Liver (tissue), 9 donors: ENCODE results near the gene LRRFIP1. TPM values are rescaled to one million over a fixed set of nuclear protein-coding genes. Genes with fewer than 3 reads are reported as not detected.

ENCODE experiments used
- DNase-seq: peaks from one replicate; pipeline ENCODE4 v3.0.0-alpha.2; 2017; ENCODE audit warnings: low spot score
- H3K27ac ChIP-seq, 2 donors: one replicate each; pipeline ENCODE4 v1.7.0; 2013; ENCODE audit warnings: inconsistent platforms in 2 of 2, low read length in 2 of 2, control low read depth in 1 of 2, low read depth in 1 of 2, mild to moderate bottlenecking in 1 of 2
- H3K27me3 ChIP-seq, 4 donors: one replicate each; pipeline versions ENCODE4 v1.6.1 to v1.7.0; 2013; ENCODE audit warnings: low read length in 3 of 4, inconsistent platforms in 1 of 4, mild to moderate bottlenecking in 1 of 4, moderate library complexity in 1 of 4; ENCODE audit not compliant: control insufficient read depth in 4 of 4, insufficient read depth in 4 of 4
- H3K36me3 ChIP-seq, 4 donors: one replicate each; pipeline versions ENCODE4 v1.6.1 to v1.7.0; 2013; ENCODE audit warnings: low read length in 3 of 4, mild to moderate bottlenecking in 3 of 4, low read depth in 1 of 4, moderate library complexity in 1 of 4; ENCODE audit not compliant: control insufficient read depth in 4 of 4, insufficient read depth in 3 of 4
- H3K4me1 ChIP-seq, 4 donors: one replicate each; pipeline versions ENCODE4 v1.6.1 to v1.7.0; 2013; ENCODE audit warnings: low read length in 3 of 4, mild to moderate bottlenecking in 3 of 4, moderate library complexity in 1 of 4; ENCODE audit not compliant: control insufficient read depth in 4 of 4, insufficient read depth in 4 of 4
- H3K4me3 ChIP-seq, 3 donors: one replicate each; pipeline versions ENCODE4 v1.6.1 to v1.7.0; 2013; ENCODE audit warnings: low read length in 3 of 3, control low read depth in 1 of 3, low read depth in 1 of 3, mild to moderate bottlenecking in 1 of 3
- H3K9ac ChIP-seq, 2 donors: one replicate each; pipeline ENCODE4 v1.7.0; 2013; ENCODE audit warnings: low read length in 2 of 2, mild to moderate bottlenecking in 2 of 2, moderate library complexity in 2 of 2, control low read depth in 1 of 2, low read depth in 1 of 2
- H3K9me3 ChIP-seq, 4 donors: one replicate each; pipeline versions ENCODE4 v1.6.1 to v1.7.0; 2013; ENCODE audit warnings: low read length in 3 of 4; ENCODE audit not compliant: control insufficient read depth in 4 of 4
- ATF3 ChIP-seq: IDR thresholded peaks from 2 replicates; pipeline ENCODE4 v1.6.1; 2016; ENCODE audit warnings: antibody characterized with exemption
- CTCF ChIP-seq: fragments of 150-350 bp; IDR thresholded peaks from 2 replicates; pipeline ENCODE4 v1.5.1; 2017; ENCODE audit warnings: improper control_type of control experiment, low read depth, low read length; ENCODE audit not compliant: missing input control
- EGR1 ChIP-seq, 2 donors: IDR thresholded peaks; 2 replicates each; pipeline ENCODE4 v1.6.1; 2016 to 2018; ENCODE audit warnings: antibody characterized with exemption in 2 of 2, low read depth in 2 of 2
- FOXA1 ChIP-seq: IDR thresholded peaks from 2 replicates; pipeline ENCODE4 v1.6.1; 2016; ENCODE audit warnings: antibody characterized with exemption
- FOXA2 ChIP-seq: IDR thresholded peaks from 2 replicates; pipeline ENCODE4 v1.6.1; 2016; ENCODE audit warnings: antibody characterized with exemption
- GABPA ChIP-seq, 2 donors: IDR thresholded peaks in 1 of 2; conservative IDR thresholded peaks in 1 of 2; 2 replicates each; pipeline ENCODE4 v1.6.1; 2016; ENCODE audit warnings: antibody characterized with exemption in 2 of 2, mild to moderate bottlenecking in 1 of 2, moderate library complexity in 1 of 2
- HNF4A ChIP-seq, 2 donors: conservative IDR thresholded peaks; 2 replicates each; pipeline ENCODE4 v1.6.1; 2016; ENCODE audit warnings: antibody characterized with exemption in 2 of 2, mild to moderate bottlenecking in 2 of 2
- HNF4G ChIP-seq: IDR thresholded peaks from 2 replicates; pipeline ENCODE4 v1.6.1; 2016; ENCODE audit warnings: antibody characterized with exemption
- JUND ChIP-seq, 2 donors: IDR thresholded peaks; 2 replicates each; pipeline ENCODE4 v1.6.1; 2016; ENCODE audit warnings: antibody characterized with exemption in 2 of 2
- MAX ChIP-seq: IDR thresholded peaks from 2 replicates; pipeline ENCODE4 v1.6.1; 2016; ENCODE audit warnings: antibody characterized with exemption
- NR2F2 ChIP-seq: IDR thresholded peaks from 2 replicates; pipeline ENCODE4 v1.6.1; 2016; ENCODE audit warnings: antibody characterized with exemption
- RAD21 ChIP-seq, 2 donors: IDR thresholded peaks; 2 replicates each; pipeline ENCODE4 v1.6.1; 2016; ENCODE audit warnings: antibody characterized with exemption in 2 of 2, mild to moderate bottlenecking in 2 of 2
- REST ChIP-seq: IDR thresholded peaks from 2 replicates; pipeline ENCODE4 v1.6.1; 2016; ENCODE audit warnings: antibody characterized with exemption, mild to moderate bottlenecking
- RXRA ChIP-seq, 2 donors: IDR thresholded peaks; 2 replicates each; pipeline ENCODE4 v1.6.1; 2017 to 2018; ENCODE audit warnings: antibody characterized with exemption in 2 of 2, mild to moderate bottlenecking in 1 of 2
- SP1 ChIP-seq: IDR thresholded peaks from 2 replicates; pipeline ENCODE4 v1.6.1; 2018; ENCODE audit warnings: antibody characterized with exemption, mild to moderate bottlenecking
- TAF1 ChIP-seq: conservative IDR thresholded peaks from 2 replicates; pipeline ENCODE4 v1.6.1; 2016; ENCODE audit warnings: antibody characterized with exemption, mild to moderate bottlenecking
- YY1 ChIP-seq: IDR thresholded peaks from 2 replicates; pipeline ENCODE4 v1.6.1; 2016; ENCODE audit warnings: antibody characterized with exemption, mild to moderate bottlenecking
- ZBTB33 ChIP-seq: IDR thresholded peaks from 2 replicates; pipeline ENCODE4 v1.6.1; 2016; ENCODE audit warnings: antibody characterized with exemption
- WGBS: extraction: QIAGEN DNeasy Blood & Tissue Kit; methylation state at CpG from one replicate; pipeline ENCODE4 v1.1.7; 2013; 5-methylcytosine and 5-hydroxymethylcytosine counted together
- polyA plus RNA-seq, 2 donors: library from polyadenylated mRNA; stranded (reverse) in 1 of 2; unstranded in 1 of 2; fragments of 200-250 nt in 1 of 2; fragments of >200 nt in 1 of 2; fragmentation: Nextera tagmentation in 1 of 2; extraction: Ambion mirVana in 1 of 2; gene quantifications; one replicate each; pipeline versions ENCODE4 v1.2.1 to v1.2.3, GENCODE V29; 2013 to 2015
- total RNA-seq, 2 donors: library from RNA; depleted of rRNA; stranded (reverse); fragments of >200 nt; gene quantifications; one replicate each; pipeline ENCODE4 v1.2.3, GENCODE V29; 2014
- donor health status: healthy.
- donor health status: healthy.
- donor health status: healthy.
- donor health status: healthy.
- donor health status: healthy.

LRRFIP1 gene
- total and polyA plus RNA-seq, 4 donors: 13.3 to 56.1 (median 39.1) TPM

- peak; percentile 76 for TF ChIP-seq MAX
These were observed 105.5 kb downstream of the LRRFIP1 start (continued) for GRCh38 chr2:237732790-237733381.

- Histone ChIP-seq H3K4me3 (peak overlapping the region in 2 of 3 donors; percentile 26 to 36), H3K36me3 (peaks cover 0 to 4% (median 2%) of the 10 kb centered on the region in 4 donors), H3K27me3 (no peaks in the 10 kb centered on the region), H3K27ac (peak overlapping the region; percentile 96 to 99), H3K9me3 (no peaks in the 10 kb centered on the region), H3K4me1 (peaks cover 11 to 30% (median 24%) of the 10 kb centered on the region in 4 donors), H3K9ac (peak overlapping the region; percentile 54 to 98)
- WGBS: 30% methylated on average over 13 of the region's 13 CpGs
- TF ChIP-seq RAD21 (IDR thresholded peaks at IDR 0.05) (no peak), ZBTB33 (peak; percentile 65), REST (no peak), FOXA1 (peak; percentile 95), NR2F2 (no peak), EGR1 (IDR thresholded peaks at IDR 0.05; ENCODE audit: low read depth in 2 of 2) (peak; percentile 18 to 85), JUND (IDR thresholded peaks at IDR 0.05) (peak; percentile 52 to 59), CTCF (no peak), RXRA (IDR thresholded peaks at IDR 0.05) (peak; percentile 86 to 90), HNF4G (peak; percentile 20), FOXA2 (peak; percentile 93), TAF1 (peak; percentile 25), MAX (peak; percentile 73), ATF3 (no peak), HNF4A (conservative IDR thresholded peaks at IDR 0.05) (peak; percentile 63 to 79), YY1 (peak; percentile 87), SP1 (peak; percentile 88), GABPA (IDR thresholded peaks at IDR 0.05 in 1 of 2, conservative IDR thresholded peaks at IDR 0.05 in 1 of 2) (peak in 1 of 2 donors; percentile 22)
- DNase-seq: no peak
These were observed 106.4 kb downstream of the LRRFIP1 start for GRCh38 chr2:237733677-237734300.
